Mesendoderm (in vitro differentiated cells): Measurements from ENCODE around the gene CCDC167.

Source experiments
- DNase-seq: peaks from one replicate; pipeline ENCODE4 v3.0.0; 2013
- H2AK5ac ChIP-seq: 2 replicates; pipeline ENCODE4 v1.6.1; 2013; ENCODE audit warnings: low read length, inconsistent platforms
- H2BK120ac ChIP-seq: 2 replicates; pipeline ENCODE4 v1.6.1; 2013; ENCODE audit warnings: low read depth, mild to moderate bottlenecking, low read length, moderate library complexity, mixed read lengths
- H2BK15ac ChIP-seq: replicated peaks from 2 replicates; pipeline ENCODE4 v1.6.1; 2013; ENCODE audit warnings: low read depth, mild to moderate bottlenecking, moderate library complexity
- H2BK5ac ChIP-seq: 2 replicates; pipeline ENCODE4 v1.6.1; 2013; ENCODE audit warnings: low read length, inconsistent platforms
- H3K18ac ChIP-seq: 2 replicates; pipeline ENCODE4 v1.6.1; 2013; ENCODE audit warnings: mild to moderate bottlenecking, low read length, mixed read lengths
- H3K23ac ChIP-seq: one replicate; pipeline ENCODE4 v1.6.1; 2013; ENCODE audit warnings: low read length
- H3K27ac ChIP-seq: 2 replicates; pipeline ENCODE4 v1.5.1; 2013; ENCODE audit warnings: low read depth, mild to moderate bottlenecking, inconsistent platforms, low read length, moderate library complexity
- H3K27me3 ChIP-seq: 2 replicates; pipeline ENCODE4 v1.6.1; 2013; ENCODE audit warnings: low read length, control low read depth, mild to moderate bottlenecking, inconsistent platforms; ENCODE audit not compliant: insufficient read depth, poor library complexity
- H3K36me3 ChIP-seq: 2 replicates; pipeline ENCODE4 v1.6.1; 2013; ENCODE audit warnings: low read length, inconsistent platforms; ENCODE audit not compliant: control insufficient read depth, insufficient read depth
- H3K4ac ChIP-seq: one replicate; pipeline ENCODE4 v1.6.1; 2013; ENCODE audit warnings: low read depth, mild to moderate bottlenecking, low read length, moderate library complexity
- H3K4me1 ChIP-seq: 2 replicates; pipeline ENCODE4 v1.6.1; 2013; ENCODE audit warnings: low read depth, low read length, inconsistent platforms; ENCODE audit not compliant: control insufficient read depth
- H3K4me2 ChIP-seq: 2 replicates; pipeline ENCODE4 v1.6.1; 2013; ENCODE audit warnings: low read length
- H3K4me3 ChIP-seq: 2 replicates; pipeline ENCODE4 v1.5.1; 2013; ENCODE audit warnings: mild to moderate bottlenecking, low read length
- H3K56ac ChIP-seq: one replicate; pipeline ENCODE4 v1.6.1; 2013; ENCODE audit warnings: low read length
- H3K79me1 ChIP-seq: 2 replicates; pipeline ENCODE4 v1.6.1; 2013; ENCODE audit warnings: low read length, inconsistent platforms
- H3K79me2 ChIP-seq: 2 replicates; pipeline ENCODE4 v1.6.1; 2013; ENCODE audit warnings: mild to moderate bottlenecking, low read length; ENCODE audit not compliant: control insufficient read depth, insufficient read depth
- H3K9ac ChIP-seq: 2 replicates; pipeline ENCODE4 v1.6.1; 2013; ENCODE audit warnings: low read length, inconsistent platforms
- H4K5ac ChIP-seq: one replicate; pipeline ENCODE4 v1.6.1; 2013; ENCODE audit warnings: low read length
- H4K8ac ChIP-seq: one replicate; pipeline ENCODE4 v1.6.1; 2013; ENCODE audit warnings: low read depth, mild to moderate bottlenecking, control low read depth, low read length, moderate library complexity
- WGBS: extraction: QIAGEN DNeasy Blood & Tissue Kit; methylation state at CpG from one replicate; pipeline ENCODE4 v1.1.7; 2013; ENCODE audit warnings: low lambda C conversion rate, missing lambda C conversion rate; ENCODE audit not compliant: insufficient coverage; ENCODE audit errors: extremely low coverage; 5-methylcytosine and 5-hydroxymethylcytosine counted together

Gene CCDC167

GRCh38 chr6:37534893-37535292, 35.2 kb upstream of the CCDC167 start:
- H2BK15ac ChIP-seq: no peak overlapping the region
- H3K36me3 ChIP-seq: no peaks in the 10 kb centered on the region
- no peak overlapping the region for H4K8ac ChIP-seq
- no peak overlapping the region for H3K56ac ChIP-seq
- peaks cover 1% of the 10 kb centered on the region for H3K4me1 ChIP-seq
- no peak overlapping the region for H3K4me2 ChIP-seq
- no peak overlapping the region for H3K4ac ChIP-seq
- no peak overlapping the region for H3K23ac ChIP-seq
- DNase-seq: no peak
- H2BK120ac ChIP-seq: no peak overlapping the region
- H3K27ac ChIP-seq: no peak overlapping the region
- no CpG with 5 or more reads among the region's 2 CpGs for WGBS
- no peak overlapping the region for H2AK5ac ChIP-seq
- no peak overlapping the region for H4K5ac ChIP-seq
- H2BK5ac ChIP-seq: no peak overlapping the region
- H3K4me3 ChIP-seq: no peak overlapping the region
- H3K79me1 ChIP-seq: no peaks in the 10 kb centered on the region
- no peak overlapping the region for H3K9ac ChIP-seq
- H3K79me2 ChIP-seq: no peaks in the 10 kb centered on the region
- H3K18ac ChIP-seq: no peak overlapping the region
- peaks cover 17% of the 10 kb centered on the region for H3K27me3 ChIP-seq

- H4K8ac ChIP-seq: no peak overlapping the region
- H3K79me2 ChIP-seq: no peaks in the 10 kb centered on the region
- no peak overlapping the region for H3K4me2 ChIP-seq
- no peak overlapping the region for H2BK15ac ChIP-seq
- no peaks in the 10 kb centered on the region for H3K36me3 ChIP-seq
- H3K27me3 ChIP-seq: peaks cover 12% of the 10 kb centered on the region
- no peak overlapping the region for H3K56ac ChIP-seq
- no peak overlapping the region for H2AK5ac ChIP-seq
- H3K4me1 ChIP-seq: peaks cover 1% of the 10 kb centered on the region
- no peak overlapping the region for H3K9ac ChIP-seq
- H3K18ac ChIP-seq: no peak overlapping the region
- no peak overlapping the region for H3K4ac ChIP-seq
- H2BK120ac ChIP-seq: no peak overlapping the region
- no peak overlapping the region for H2BK5ac ChIP-seq
- WGBS: no CpG with 5 or more reads among the region's 3 CpGs
- DNase-seq: no peak
- no peak overlapping the region for H3K4me3 ChIP-seq
- no peak overlapping the region for H4K5ac ChIP-seq
- no peak overlapping the region for H3K27ac ChIP-seq
- no peaks in the 10 kb centered on the region for H3K79me1 ChIP-seq
- no peak overlapping the region for H3K23ac ChIP-seq
These were observed 32.4 kb upstream of the CCDC167 start for GRCh38 chr6:37532122-37532521.

DNA sequence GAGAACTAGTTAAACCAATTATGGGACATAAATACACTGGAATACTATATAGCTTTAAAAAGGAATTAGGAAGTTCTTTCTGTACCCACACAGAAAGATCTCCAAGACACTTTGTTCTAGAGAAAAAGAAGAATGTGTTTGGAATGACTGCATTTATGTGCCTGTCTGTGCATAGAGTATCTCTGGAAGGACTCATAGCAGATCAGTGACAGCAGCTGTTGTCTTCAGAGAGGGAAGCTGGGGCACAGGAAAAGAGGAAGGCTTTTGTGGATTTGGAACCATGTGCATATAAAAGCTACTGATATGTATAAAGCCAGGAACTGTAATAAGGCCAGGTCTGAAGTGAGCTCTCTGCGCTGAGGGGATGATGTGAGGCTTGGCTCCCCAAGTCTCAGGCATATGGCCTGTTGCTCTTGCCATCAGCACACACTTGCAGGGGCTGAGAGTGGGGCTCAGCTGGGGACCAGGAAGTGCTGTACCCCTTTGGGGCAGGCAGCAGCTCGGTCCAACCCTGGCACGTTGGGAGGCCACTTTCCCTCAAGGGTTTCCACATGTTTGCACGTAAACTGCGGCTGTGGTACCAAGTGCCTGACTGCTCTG, 31.8 kb upstream of the CCDC167 start:
- Histone ChIP-seq H2AK5ac (no peak overlapping the region), H2BK15ac (no peak overlapping the region), H2BK120ac (no peak overlapping the region), H3K27ac (no peak overlapping the region), H3K4me2 (no peak overlapping the region), H4K5ac (no peak overlapping the region), H3K36me3 (no peaks in the 10 kb centered on the region), H3K23ac (no peak overlapping the region), H3K9ac (no peak overlapping the region), H3K4me3 (no peak overlapping the region), H3K27me3 (peaks cover 12% of the 10 kb centered on the region), H3K18ac (no peak overlapping the region), H3K4me1 (no peaks in the 10 kb centered on the region), H3K79me2 (no peaks in the 10 kb centered on the region), H4K8ac (no peak overlapping the region), H3K79me1 (no peaks in the 10 kb centered on the region), H2BK5ac (no peak overlapping the region), H3K56ac (no peak overlapping the region), H3K4ac (no peak overlapping the region)
- no CpG with 5 or more reads among the region's 5 CpGs for WGBS
- DNase-seq: no peak

GRCh38 chr6:37531026-37531425, 31.3 kb upstream of the CCDC167 start:
- H3K27ac ChIP-seq: no peak overlapping the region
- H3K23ac ChIP-seq: no peak overlapping the region
- no peaks in the 10 kb centered on the region for H3K36me3 ChIP-seq
- no peak overlapping the region for H4K8ac ChIP-seq
- no peak overlapping the region for H3K9ac ChIP-seq
- H3K4me3 ChIP-seq: no peak overlapping the region
- DNase-seq: no peak
- WGBS: no CpG with 5 or more reads among the region's 4 CpGs
- no peak overlapping the region for H3K4ac ChIP-seq
- H3K18ac ChIP-seq: no peak overlapping the region
- no peak overlapping the region for H2AK5ac ChIP-seq
- H2BK120ac ChIP-seq: no peak overlapping the region
- no peaks in the 10 kb centered on the region for H3K79me2 ChIP-seq
- H4K5ac ChIP-seq: no peak overlapping the region
- no peaks in the 10 kb centered on the region for H3K4me1 ChIP-seq
- peaks cover 10% of the 10 kb centered on the region for H3K27me3 ChIP-seq
- no peak overlapping the region for H3K4me2 ChIP-seq
- no peak overlapping the region for H2BK5ac ChIP-seq
- no peak overlapping the region for H3K56ac ChIP-seq
- H3K79me1 ChIP-seq: no peaks in the 10 kb centered on the region
- no peak overlapping the region for H2BK15ac ChIP-seq

- Histone ChIP-seq H3K27ac (no peak overlapping the region), H3K23ac (no peak overlapping the region), H3K9ac (no peak overlapping the region), H3K36me3 (no peaks in the 10 kb centered on the region), H2BK120ac (no peak overlapping the region), H3K4me2 (no peak overlapping the region), H3K79me1 (no peaks in the 10 kb centered on the region), H3K27me3 (peaks cover 4% of the 10 kb centered on the region), H4K5ac (no peak overlapping the region), H3K4me3 (no peak overlapping the region), H4K8ac (no peak overlapping the region), H2AK5ac (no peak overlapping the region), H3K18ac (no peak overlapping the region), H3K4me1 (no peaks in the 10 kb centered on the region), H2BK15ac (no peak overlapping the region), H3K4ac (no peak overlapping the region), H3K56ac (no peak overlapping the region), H2BK5ac (no peak overlapping the region), H3K79me2 (no peaks in the 10 kb centered on the region)
- no CpG with 5 or more reads among the region's 5 CpGs for WGBS
- DNase-seq: no peak
These were observed 30.6 kb upstream of the CCDC167 start for GRCh38 chr6:37530297-37530696.

DNA sequence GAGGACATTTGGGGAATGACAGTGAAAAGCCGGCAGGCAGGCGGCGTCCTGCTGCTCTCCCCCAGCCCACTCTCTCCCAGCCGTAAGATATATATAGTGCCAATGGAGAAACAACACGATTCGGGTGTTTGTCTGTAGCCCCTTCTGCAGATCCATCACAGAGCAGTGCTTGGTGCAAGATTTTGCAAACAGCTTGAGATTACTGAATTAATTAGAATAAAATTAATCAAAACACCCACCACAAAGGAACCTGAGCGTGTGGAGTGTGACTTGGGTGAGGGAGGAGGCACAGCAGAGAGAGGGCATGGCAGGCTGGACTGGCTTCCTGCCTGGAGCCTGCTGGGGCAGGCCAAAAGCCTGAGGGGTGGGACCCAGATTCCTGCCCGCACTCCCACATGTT, 28.8 kb upstream of the CCDC167 start:
- H3K27me3 ChIP-seq: no peaks in the 10 kb centered on the region
- no peak for DNase-seq
- no peak overlapping the region for H3K27ac ChIP-seq
- H4K5ac ChIP-seq: no peak overlapping the region
- WGBS: no CpG with 5 or more reads among the region's 8 CpGs
- no peak overlapping the region for H3K23ac ChIP-seq
- no peak overlapping the region for H3K9ac ChIP-seq
- no peak overlapping the region for H3K4me2 ChIP-seq
- H3K79me2 ChIP-seq: no peaks in the 10 kb centered on the region
- no peak overlapping the region for H2BK120ac ChIP-seq
- H3K18ac ChIP-seq: no peak overlapping the region
- no peak overlapping the region for H3K4ac ChIP-seq
- no peak overlapping the region for H4K8ac ChIP-seq
- H3K79me1 ChIP-seq: no peaks in the 10 kb centered on the region
- H3K56ac ChIP-seq: no peak overlapping the region
- no peak overlapping the region for H2BK5ac ChIP-seq
- no peaks in the 10 kb centered on the region for H3K4me1 ChIP-seq
- no peak overlapping the region for H3K4me3 ChIP-seq
- no peaks in the 10 kb centered on the region for H3K36me3 ChIP-seq
- no peak overlapping the region for H2AK5ac ChIP-seq
- no peak overlapping the region for H2BK15ac ChIP-seq
